Keratinocyte (primary cell): Measurements from ENCODE around the gene GRIK4. TPM values are rescaled to one million over a fixed set of nuclear protein-coding genes. Genes with fewer than 3 reads are reported as not detected.
"Not testable (repeated sequence)": the region's sequence is repeated elsewhere in the genome, so short reads cannot be mapped to it uniquely, and the experiment has no call there.

Experiments used
- DNase-seq: peaks from one replicate; pipeline ENCODE4 v3.0.0-alpha.2; 2011; ENCODE audit warnings: low read depth, missing footprints, low spot score
- FAIRE-seq: peaks from 2 replicates; lab custom pipeline; 2011; peaks lifted over from hg19 to GRCh38; lab: Jason Lieb, UNC
- H2AFZ ChIP-seq: 2 replicates; pipeline ENCODE4 v1.6.0; 2012; ENCODE audit warnings: low read length, control low read depth, inconsistent platforms; ENCODE audit not compliant: control insufficient read depth
- H3K27ac ChIP-seq: 2 replicates; pipeline ENCODE4 v1.5.1; 2011; ENCODE audit warnings: low read length; ENCODE audit not compliant: control insufficient read depth, insufficient read depth
- H3K27me3 ChIP-seq: 3 replicates; pipeline ENCODE4 v1.6.0; 2011; ENCODE audit warnings: low read length; ENCODE audit not compliant: control insufficient read depth, insufficient read depth; ENCODE audit errors: extremely low read depth
- H3K36me3 ChIP-seq, 2 experiments: 2 replicates in 1 of 2; 3 replicates in 1 of 2; pipeline ENCODE4 v1.5.1; 2011; ENCODE audit warnings: low read length in 2 of 2, mild to moderate bottlenecking in 1 of 2; ENCODE audit not compliant: control insufficient read depth in 2 of 2, insufficient read depth in 2 of 2; ENCODE audit errors: extremely low read depth in 1 of 2
- H3K4me1 ChIP-seq: 3 replicates; pipeline ENCODE4 v1.5.1; 2011; ENCODE audit warnings: low read length; ENCODE audit not compliant: control insufficient read depth, insufficient read depth; ENCODE audit errors: extremely low read depth
- H3K4me2 ChIP-seq: 3 replicates; pipeline ENCODE4 v1.6.0; 2011; ENCODE audit warnings: low read depth, low read length; ENCODE audit not compliant: control insufficient read depth, insufficient read depth; ENCODE audit errors: extremely low read depth
- H3K4me3 ChIP-seq, 3 experiments: fragments of 200-600 bp in 1 of 3; sonication (generic) in 1 of 3; 2 replicates in 2 of 3; 3 replicates in 1 of 3; pipeline ENCODE4 v1.5.1; 2011 to 2016; ENCODE audit warnings: low read length in 3 of 3, mild to moderate bottlenecking in 3 of 3, control low read depth in 2 of 3, inconsistent platforms in 1 of 3, low read depth in 1 of 3, mixed read lengths in 1 of 3, mixed run types in 1 of 3, moderate library complexity in 1 of 3; ENCODE audit not compliant: control insufficient read depth in 2 of 3, insufficient read depth in 2 of 3; ENCODE audit errors: extremely low read depth in 1 of 3
- H3K79me2 ChIP-seq: 2 replicates; pipeline ENCODE4 v1.6.0; 2012; ENCODE audit warnings: low read length; ENCODE audit not compliant: control insufficient read depth, insufficient read depth
- H3K9ac ChIP-seq: 3 replicates; pipeline ENCODE4 v1.6.0; 2011; ENCODE audit warnings: low read length; ENCODE audit not compliant: control insufficient read depth, insufficient read depth; ENCODE audit errors: extremely low read depth
- H3K9me1 ChIP-seq: 3 replicates; pipeline ENCODE4 v1.6.0; 2011; ENCODE audit warnings: low read length; ENCODE audit not compliant: control insufficient read depth, insufficient read depth; ENCODE audit errors: extremely low read depth
- H3K9me3 ChIP-seq: 2 replicates; pipeline ENCODE4 v1.5.1; 2012; ENCODE audit warnings: low read depth, low read length; ENCODE audit not compliant: control insufficient read depth
- H4K20me1 ChIP-seq: 3 replicates; pipeline ENCODE4 v1.6.0; 2011; ENCODE audit warnings: low read length; ENCODE audit not compliant: control insufficient read depth, insufficient read depth; ENCODE audit errors: extremely low read depth
- CTCF ChIP-seq, 3 experiments: IDR thresholded peaks in 1 of 3; conservative IDR thresholded peaks in 1 of 3; optimal IDR thresholded peaks in 1 of 3; 2 replicates in 2 of 3; 3 replicates in 1 of 3; pipeline versions ENCODE3 to v1.5.1; 2011; ENCODE audit warnings: low read length in 3 of 3, mild to moderate bottlenecking in 3 of 3, moderate library complexity in 2 of 3, control low read depth in 1 of 3, inconsistent platforms in 1 of 3; ENCODE audit not compliant: insufficient read depth in 2 of 3; ENCODE audit errors: extremely low read depth in 1 of 3
- EZH2 ChIP-seq: IDR thresholded peaks from one replicate; pipeline ENCODE4 v1.6.1; 2012; ENCODE audit warnings: inconsistent platforms, mild to moderate bottlenecking, low read length, moderate library complexity
- dilution Hi-C: fragments of 300-500 bp; cut with MboI; formaldehyde crosslinking; loops from one replicate; pipeline ENCODE4 v1.7.0; 2020; ENCODE audit warnings: low sequenced_read_pairs; ENCODE audit not compliant: extremely low pct_ligation_motif_present
- polyA plus RNA-seq, 5 experiments: library from polyadenylated mRNA; depleted of rRNA in 3 of 5; stranded (reverse) in 3 of 5; stranded (forward) in 1 of 5; unstranded in 1 of 5; fragments of >200 nt; gene quantifications; 1 replicate in 1 of 5; 2 replicates in 3 of 5; 3 replicates in 1 of 5; pipeline versions ENCODE4 v1.2.1 to v1.2.3, GENCODE V29; 2011 to 2012; ENCODE audit warnings: missing spikeins in 2 of 5, low read depth in 1 of 5, low replicate concordance in 1 of 5

GRIK4 gene
- polyA plus RNA-seq, 1 donor (not counting 4 experiments of a cell fraction or from before 2014, with no cell fraction given): not detected

GRCh38 chr11:120759046-120759445 lies 247.5 kb downstream of the GRIK4 start:
- DNase-seq (no peak), FAIRE-seq (no peak)
- Histone ChIP-seq H3K79me2 (no peaks in the 10 kb centered on the region), H4K20me1 (no peaks in the 10 kb centered on the region), H3K4me1 (no peaks in the 10 kb centered on the region), H3K4me2 (no peak overlapping the region), H3K4me3 (no peak overlapping the region), H3K9me3 (no peaks in the 10 kb centered on the region), H3K27me3 (peaks cover 7% of the 10 kb centered on the region), H3K9ac (no peak overlapping the region), H3K36me3 (no peaks in the 10 kb centered on the region), H3K9me1 (no peaks in the 10 kb centered on the region), H3K27ac (no peak overlapping the region), H2AFZ (no peak overlapping the region)
- TF ChIP-seq EZH2 (no peak), CTCF (optimal IDR thresholded peaks at IDR 0.05 in 1 of 3, IDR thresholded peaks at IDR 0.05 in 1 of 3, conservative IDR thresholded peaks at IDR 0.05 in 1 of 3; ENCODE audit: extremely low read depth in 1 of 3, insufficient read depth in 2 of 3, low read length in 3 of 3) (no peak)
- dilution Hi-C loops: no loop called here

- FAIRE-seq, dilution Hi-C loops, DNase-seq, H3K9me1 ChIP-seq, H3K9ac ChIP-seq, H3K9me3 ChIP-seq, H3K4me3 ChIP-seq, H3K4me1 ChIP-seq, H4K20me1 ChIP-seq, H3K27ac ChIP-seq, H3K79me2 ChIP-seq, H2AFZ ChIP-seq, H3K36me3 ChIP-seq, H3K4me2 ChIP-seq, H3K27me3 ChIP-seq: not testable (repeated sequence)
Observed at GRCh38 chr11:120765710-120766109, 254.2 kb downstream of the GRIK4 start.

GRCh38 chr11:120766318-120766717 lies 254.8 kb downstream of the GRIK4 start:
- Histone ChIP-seq H3K4me1 (no peaks in the 10 kb centered on the region), H4K20me1 (no peaks in the 10 kb centered on the region), H3K4me2 (no peak overlapping the region), H3K9ac (no peak overlapping the region), H3K9me3 (no peaks in the 10 kb centered on the region), H3K36me3 (no peaks in the 10 kb centered on the region), H2AFZ (no peak overlapping the region), H3K27me3 (no peaks in the 10 kb centered on the region), H3K9me1 (no peaks in the 10 kb centered on the region), H3K79me2 (no peaks in the 10 kb centered on the region), H3K4me3 (no peak overlapping the region), H3K27ac (no peak overlapping the region)
- FAIRE-seq (no peak), DNase-seq (no peak)
- dilution Hi-C loops: no loop called here
- no peak for TF ChIP-seq EZH2
- TF ChIP-seq CTCF (optimal IDR thresholded peaks at IDR 0.05 in 1 of 3, IDR thresholded peaks at IDR 0.05 in 1 of 3, conservative IDR thresholded peaks at IDR 0.05 in 1 of 3; ENCODE audit: extremely low read depth in 1 of 3, insufficient read depth in 2 of 3, low read length in 3 of 3): no peak
